Activated T-cell treated with anti-CD3 and anti-CD28 coated beads, Interleukin-2, amount 50 U/mL, for 48 hours (primary cell): ENCODE results near the gene ADAMTS7.
"Not testable (repeated sequence)": the region's sequence is repeated elsewhere in the genome, so short reads cannot be mapped to it uniquely, and the experiment has no call there.

ENCODE experiments used
- DNase-seq, 2 experiments: peaks; one replicate each; pipeline ENCODE4 v3.0.0-alpha.2; 2020

Gene ADAMTS7

GRCh38 chr15:78765154-78765860, 46.0 kb downstream of the ADAMTS7 start:
- not testable (repeated sequence) for DNase-seq

- DNase-seq, result not testable (repeated sequence)
Observed at GRCh38 chr15:78764340-78765153, 46.7 kb downstream of the ADAMTS7 start.

- no peak for DNase-seq
Observed at GRCh38 chr15:78763796-78764241, 47.4 kb downstream of the ADAMTS7 start.

- no peak for DNase-seq
Observed at GRCh38 chr15:78762985-78763795, 48.1 kb downstream of the ADAMTS7 start.

GRCh38 chr15:78762386-78762961, 48.8 kb downstream of the ADAMTS7 start:
- not testable (repeated sequence) for DNase-seq

DNA sequence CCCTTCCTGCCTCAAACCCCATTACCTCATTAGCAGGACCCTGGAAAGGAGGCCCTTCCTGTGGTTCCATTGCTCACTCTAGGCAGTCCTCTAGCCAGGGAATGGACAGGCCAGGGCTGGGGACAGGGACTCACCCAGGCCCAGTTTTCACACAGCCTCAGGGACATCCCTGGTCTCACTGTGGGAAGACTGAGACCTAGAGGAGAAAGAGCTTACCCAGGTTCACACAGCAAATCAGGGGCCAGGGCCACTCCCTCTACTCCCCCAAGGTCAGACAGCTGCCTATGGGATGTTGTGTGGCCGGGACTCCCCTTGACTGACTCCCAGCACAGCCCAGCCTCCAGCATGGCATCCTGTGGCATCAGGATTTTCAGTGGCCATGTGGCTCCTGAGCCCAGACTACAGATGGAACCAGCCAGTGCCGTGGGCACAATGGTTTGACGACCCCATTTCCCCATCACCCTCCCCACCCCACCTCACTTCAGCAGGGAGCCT, 49.3 kb downstream of the ADAMTS7 start:
- DNase-seq, result no peak

DNA sequence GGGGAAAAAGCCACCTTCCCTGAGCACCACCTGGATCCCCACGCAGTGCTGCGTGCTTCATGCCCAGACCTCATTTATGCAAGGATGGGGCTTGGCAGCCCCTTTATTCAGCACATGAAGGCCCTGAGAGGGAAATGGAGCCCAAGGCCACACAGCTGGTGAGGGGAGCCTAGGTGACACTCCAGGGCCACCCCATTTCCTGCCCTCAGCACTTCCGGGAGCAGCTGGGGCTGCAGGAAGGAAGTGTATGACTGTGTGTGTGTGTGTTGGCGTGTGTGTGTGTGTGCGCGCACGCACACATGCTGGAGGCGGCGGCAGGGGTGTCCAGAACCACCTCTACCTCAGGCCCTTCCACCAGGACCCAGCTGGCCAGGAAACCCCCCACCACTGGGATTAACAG, 49.8 kb downstream of the ADAMTS7 start:
- DNase-seq, result peak; percentile 76 to 82

- no peak for DNase-seq
Observed at GRCh38 chr15:78761020-78761419, 50.2 kb downstream of the ADAMTS7 start.

DNA sequence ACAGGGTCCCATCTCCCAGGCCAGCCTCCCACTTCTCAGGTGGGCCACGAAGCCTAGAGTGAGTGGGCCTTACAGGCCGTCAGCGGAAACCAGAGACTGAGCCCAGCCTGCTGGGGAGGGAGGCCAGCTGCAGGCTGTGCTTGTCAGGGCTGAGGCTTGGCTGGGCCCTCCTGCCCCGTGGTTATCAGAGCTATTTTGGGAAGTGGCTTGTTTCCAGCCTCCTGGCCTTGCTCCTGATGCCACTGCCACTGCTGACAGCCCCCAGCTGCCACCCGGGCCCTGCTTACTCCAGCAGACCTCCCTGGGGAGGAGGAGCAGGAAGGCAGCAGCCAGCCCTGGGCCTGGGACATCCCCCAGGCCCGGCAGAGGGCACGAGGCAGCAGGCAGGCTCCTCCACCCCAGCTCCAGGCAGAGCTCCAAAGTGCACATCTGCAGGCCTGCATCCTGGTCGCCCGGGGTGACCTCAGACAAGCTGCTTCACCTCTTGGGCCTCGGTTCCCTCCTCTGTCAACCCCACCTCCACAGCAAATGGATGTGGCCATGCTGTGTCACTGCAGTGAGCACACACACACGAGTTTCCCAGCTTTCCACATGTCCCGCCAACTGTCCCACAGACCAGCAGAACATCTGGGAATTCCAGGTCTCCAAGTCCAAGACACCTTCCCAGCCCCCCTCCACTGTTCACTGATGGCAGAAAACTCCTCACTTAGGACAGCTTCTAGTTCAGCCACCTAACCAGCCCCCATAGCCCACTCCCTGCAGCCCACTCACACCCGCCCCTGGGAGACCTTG, 51.0 kb downstream of the ADAMTS7 start:
- DNase-seq, result not testable (repeated sequence)

DNA sequence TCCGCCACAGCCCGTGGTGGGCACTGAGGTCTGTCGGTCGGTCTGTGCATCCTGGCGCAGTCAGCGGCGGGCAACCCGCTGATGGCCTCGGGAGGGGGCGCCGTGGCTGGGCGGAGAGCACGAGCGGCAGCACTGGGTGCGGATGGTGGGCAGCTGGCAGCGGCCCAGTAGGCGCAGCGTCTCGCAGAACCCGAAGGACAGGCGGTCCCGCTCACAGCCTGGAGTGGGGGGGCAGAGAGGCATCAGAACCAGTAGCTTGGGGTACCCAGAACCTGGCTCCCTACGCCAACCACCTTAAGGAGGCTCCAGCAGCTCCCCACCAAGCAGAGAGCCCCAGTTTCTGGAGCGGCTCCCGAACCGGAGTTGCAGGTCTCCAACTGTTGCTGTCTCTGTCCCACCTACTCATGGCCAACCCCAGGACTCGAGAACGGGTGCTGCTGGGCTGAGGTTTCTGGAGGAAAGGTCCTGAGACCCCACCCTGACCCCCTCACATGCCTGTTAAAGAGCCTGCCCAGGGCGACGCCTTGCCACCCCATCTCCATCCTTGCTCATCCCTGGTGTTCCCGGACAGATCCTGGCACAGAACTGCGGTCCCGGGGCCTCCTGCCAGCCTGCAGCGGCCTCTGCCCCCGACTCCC, 51.8 kb downstream of the ADAMTS7 start:
- not testable (repeated sequence) for DNase-seq

DNA sequence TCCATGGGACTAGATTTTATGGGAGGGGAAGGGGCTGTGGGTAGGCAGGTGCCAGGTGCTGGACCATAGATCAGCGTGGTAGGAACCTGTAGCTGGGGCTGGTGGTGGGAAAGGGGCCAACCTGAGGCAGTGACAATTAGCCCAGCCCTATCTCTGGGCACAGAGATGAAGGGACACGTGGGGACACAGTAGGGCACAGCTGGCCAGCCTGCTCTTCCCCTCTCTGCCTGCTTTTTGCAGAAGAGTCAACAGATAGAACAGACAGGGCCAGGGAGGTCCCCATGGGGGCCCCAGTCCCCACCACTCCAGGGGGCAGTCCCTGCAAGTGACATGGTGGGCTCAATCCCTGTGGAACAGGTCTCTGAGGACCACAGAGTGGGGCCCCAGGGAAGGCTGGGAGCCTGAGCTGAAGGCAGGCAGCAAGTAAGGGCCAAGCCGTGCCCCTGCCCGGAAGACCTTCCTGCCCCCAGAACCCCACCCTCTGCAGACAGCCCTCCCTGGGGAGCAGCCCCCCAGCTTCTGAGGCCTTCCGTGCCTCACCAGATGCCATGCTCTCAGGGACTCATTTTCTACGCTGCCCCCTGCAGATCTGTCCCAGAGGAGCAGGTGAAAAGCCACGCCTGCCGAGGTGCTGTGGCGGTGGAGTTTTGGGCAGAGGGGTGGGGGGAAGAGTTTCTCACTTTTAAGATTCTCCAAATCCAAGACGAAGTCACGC, 52.6 kb downstream of the ADAMTS7 start:
- not testable (repeated sequence) for DNase-seq

DNA sequence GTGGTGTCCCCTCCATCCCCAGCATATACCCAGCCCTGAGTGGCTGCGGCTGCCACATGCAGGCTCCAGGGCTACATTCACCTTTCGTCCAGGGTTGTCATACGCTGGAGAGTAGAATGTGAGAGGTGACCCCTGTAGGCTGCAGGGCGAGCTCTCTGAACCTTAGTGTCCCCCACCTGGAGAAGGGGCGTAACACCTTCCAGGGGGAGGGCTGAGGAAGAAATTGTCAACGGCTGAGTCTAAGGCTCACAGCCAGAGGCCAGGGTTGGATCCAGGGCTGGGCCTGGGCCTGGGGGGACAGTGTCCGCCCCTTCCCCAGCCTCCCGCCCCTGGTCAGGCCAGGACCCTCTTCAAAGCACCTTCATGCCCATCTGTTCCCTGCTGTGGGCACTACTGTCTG, 53.2 kb downstream of the ADAMTS7 start:
- DNase-seq, result not testable (repeated sequence)

- no peak for DNase-seq
Observed at GRCh38 chr15:78757636-78757905, 53.7 kb downstream of the ADAMTS7 start.

GRCh38 chr15:78756781-78757635, 54.3 kb downstream of the ADAMTS7 start:
- peak; percentile 72 to 78 for DNase-seq

- peak; percentile 59 to 67 for DNase-seq
Observed at GRCh38 chr15:78755900-78756591, 55.2 kb downstream of the ADAMTS7 start.

DNA sequence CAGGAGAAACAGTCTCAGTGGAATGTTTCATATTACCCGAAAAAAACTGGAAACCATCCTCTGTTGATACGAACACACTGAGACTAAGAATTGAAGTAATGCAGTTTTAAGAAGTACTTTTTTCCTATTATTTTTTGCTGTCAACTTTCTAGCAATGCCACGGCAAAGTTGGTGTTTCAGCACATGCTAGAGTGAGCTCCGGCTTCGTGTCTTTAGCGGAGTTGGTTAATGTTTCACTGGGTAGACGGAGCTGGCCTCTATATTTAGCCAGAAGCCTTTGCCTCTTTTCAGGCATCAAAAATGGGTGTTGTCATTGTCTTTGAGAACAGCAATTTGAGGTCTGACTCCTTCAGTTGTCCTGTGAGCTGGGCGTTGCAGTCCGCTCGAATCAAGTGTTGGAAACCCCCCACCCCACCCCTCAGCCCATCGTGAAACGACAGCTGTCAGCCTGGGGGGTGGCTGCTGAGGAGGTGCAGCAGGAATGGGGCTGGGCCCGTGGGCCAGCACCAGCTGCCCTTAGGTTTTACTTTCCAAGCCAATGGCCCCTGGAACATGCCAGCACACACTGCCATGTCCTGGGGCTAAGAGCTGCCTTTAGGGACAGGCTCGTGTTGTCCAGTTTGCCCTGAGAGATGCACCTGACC, 56.5 kb downstream of the ADAMTS7 start:
- not testable (repeated sequence) for DNase-seq

- DNase-seq, result not testable (repeated sequence)
Observed at GRCh38 chr15:78753751-78754535, 57.3 kb downstream of the ADAMTS7 start.

DNA sequence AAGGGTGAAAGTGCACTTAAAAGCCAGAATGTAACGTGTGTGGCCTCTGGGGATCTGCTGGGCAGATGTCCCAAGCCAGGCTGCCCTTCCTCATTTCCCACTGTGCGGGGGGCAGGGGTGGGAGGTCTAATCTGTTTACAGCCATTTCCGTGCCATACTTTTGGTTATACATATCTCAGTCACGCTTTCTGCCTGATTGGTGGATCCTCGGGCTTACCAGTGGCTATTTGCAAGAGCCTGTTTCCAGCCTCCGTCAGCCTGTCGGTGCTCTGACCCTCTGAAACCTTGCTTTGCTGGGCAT, 58.0 kb downstream of the ADAMTS7 start:
- DNase-seq, result not testable (repeated sequence)
